ENCODE results near the gene GLDN. TPM values are rescaled to one million over a fixed set of nuclear protein-coding genes. Genes with fewer than 3 reads are reported as not detected.

GLDN gene
- total RNA-seq, 1 experiment from 2014 or later, result 0.15 TPM

DNA sequence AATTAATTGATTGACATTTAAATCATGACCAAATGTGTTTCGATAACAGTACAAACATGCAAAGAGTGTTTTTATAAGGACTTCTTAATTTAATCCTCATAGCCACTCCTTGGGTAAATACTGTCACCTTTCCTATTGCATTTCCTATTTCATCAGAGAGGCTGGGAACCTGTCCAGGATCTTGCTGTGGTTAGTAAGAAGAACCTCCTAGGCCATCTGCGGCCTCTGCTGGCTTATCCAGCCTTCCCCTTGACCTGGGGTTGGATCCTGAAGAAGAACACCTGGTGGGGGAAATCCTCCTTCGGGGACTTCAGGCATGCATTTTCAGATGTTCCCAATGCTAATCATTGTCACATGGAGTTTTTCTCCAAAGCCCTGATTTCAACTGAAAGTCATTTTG, 25.5 kb downstream of the GLDN start:
- H3K27me3 ChIP-seq (ENCODE audit: low read length), result no peaks in the 10 kb centered on the region
- H2AFZ ChIP-seq (ENCODE audit: low read length), result peak overlapping the region; percentile 5; the same call in 1 of the 2 replicates
- H3F3A ChIP-seq (ENCODE audit: low read length, unreplicated experiment), result peaks cover 3% of the 10 kb centered on the region
- ChIA-PET POLR2A (ENCODE audit: unreplicated experiment) (no interaction called here), CTCF (interaction anchor here (1.2 kb wide), 1 partner anchor 80 kb away, joined by 3 read pairs; no protein-coding TSS in a partner anchor)
- H3K9ac ChIP-seq (ENCODE audit: low read length), result peak overlapping the region; percentile 81
- BruUV-seq (replicated peaks), result TSS peak; percentile 18
- 0 out of 2 replicates have a peak, but pooled peaks have one; percentile 27 for TF ChIP-seq CTCF (conservative IDR thresholded peaks at IDR 0.05; ENCODE audit: low read depth, low read length)
- no peak for TF ChIP-seq EZH2 (IDR thresholded peaks at IDR 0.05; ENCODE audit: low read length, unreplicated experiment)
- H3K9me2 ChIP-seq (replicated peaks; ENCODE audit: low read length), result no peaks in the 10 kb centered on the region
- H3K4me2 ChIP-seq (ENCODE audit: low read length), result peak overlapping the region; percentile 62
- H3K36me3 ChIP-seq (ENCODE audit: low read depth, low read length), result no peaks in the 10 kb centered on the region
- DNase-seq (peak; percentile 83), ATAC-seq (peak; percentile 45)
- no peaks in the 10 kb centered on the region for H3K79me2 ChIP-seq (ENCODE audit: low read length)
- intact Hi-C loops (cut with micrococcal nuclease), result loop anchor here (1.0 to 5.0 kb wide), 4 partner anchors 9 to 85 kb away; no protein-coding TSS in a partner anchor
- peak overlapping the region; percentile 95 for H3K27ac ChIP-seq (ENCODE audit: low read length)
- peak overlapping the region; percentile 24; the same call in 1 of the 2 replicates for H3K4me3 ChIP-seq (ENCODE audit: low read length)
- H3K4me1 ChIP-seq (ENCODE audit: insufficient read depth, low read length), result peaks cover 46% of the 10 kb centered on the region
- no peaks in the 10 kb centered on the region for H4K20me1 ChIP-seq (ENCODE audit: low read length)
- H3K9me3 ChIP-seq (ENCODE audit: low read length), result no peaks in the 10 kb centered on the region

- Histone ChIP-seq H3K9ac (ENCODE audit: low read length) (peak overlapping the region; percentile 81), H3F3A (ENCODE audit: low read length, unreplicated experiment) (peaks cover 3% of the 10 kb centered on the region), H3K4me3 (ENCODE audit: low read length) (peak overlapping the region; percentile 30; the same call in 1 of the 2 replicates), H3K27me3 (ENCODE audit: low read length) (no peaks in the 10 kb centered on the region), H3K4me2 (ENCODE audit: low read length) (peak overlapping the region; percentile 75), H3K36me3 (ENCODE audit: low read depth, low read length) (no peaks in the 10 kb centered on the region), H3K27ac (ENCODE audit: low read length) (peak overlapping the region; percentile 95), H3K9me3 (ENCODE audit: low read length) (no peaks in the 10 kb centered on the region), H3K9me2 (replicated peaks; ENCODE audit: low read length) (no peaks in the 10 kb centered on the region), H3K79me2 (ENCODE audit: low read length) (no peaks in the 10 kb centered on the region), H2AFZ (ENCODE audit: low read length) (peak overlapping the region; percentile 5; the same call in 1 of the 2 replicates), H3K4me1 (ENCODE audit: insufficient read depth, low read length) (peaks cover 46% of the 10 kb centered on the region), H4K20me1 (ENCODE audit: low read length) (no peaks in the 10 kb centered on the region)
- ChIA-PET CTCF (interaction anchor here (1.2 kb wide), 1 partner anchor 81 kb away, joined by 3 read pairs; no protein-coding TSS in a partner anchor), POLR2A (ENCODE audit: unreplicated experiment) (no interaction called here)
- TF ChIP-seq EZH2phosphoT487 (IDR thresholded peaks at IDR 0.05; ENCODE audit: borderline replicate concordance, low read length), result no peak
- no peak for TF ChIP-seq EZH2 (IDR thresholded peaks at IDR 0.05; ENCODE audit: low read length, unreplicated experiment)
- TF ChIP-seq CTCF (conservative IDR thresholded peaks at IDR 0.05; ENCODE audit: low read depth, low read length), result no peak
- intact Hi-C loops (cut with micrococcal nuclease), result loop anchor here (1.0 to 5.0 kb wide), 4 partner anchors 9 to 85 kb away; no protein-coding TSS in a partner anchor
- TSS peak; percentile 51 for BruUV-seq (replicated peaks)
- ATAC-seq (peak; percentile 65), DNase-seq (peak; percentile 75)
These were observed 26.0 kb downstream of the GLDN start for GRCh38 chr15:51367322-51367976.

DNA sequence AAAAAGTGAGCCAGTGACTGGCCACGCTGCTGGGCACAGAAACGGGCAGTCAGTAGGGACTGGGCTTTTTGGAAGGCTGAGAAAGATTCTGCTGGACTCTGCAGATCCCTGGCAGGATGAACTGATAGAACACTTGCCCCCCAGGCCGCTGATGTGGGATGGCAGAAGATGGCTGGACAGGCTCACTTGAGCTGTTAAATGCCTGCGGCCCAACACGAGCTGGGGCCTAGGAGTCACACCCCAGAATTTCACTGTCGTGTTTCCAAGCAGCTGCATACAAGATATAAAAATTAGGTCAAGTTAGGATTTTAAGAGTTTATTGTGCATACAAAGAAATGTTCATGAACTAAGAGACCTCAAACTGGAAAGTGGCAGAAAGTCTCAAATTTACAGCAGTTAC, 26.9 kb downstream of the GLDN start:
- no peak for TF ChIP-seq CTCF (conservative IDR thresholded peaks at IDR 0.05; ENCODE audit: low read depth, low read length)
- no peak for TF ChIP-seq EZH2phosphoT487 (IDR thresholded peaks at IDR 0.05; ENCODE audit: borderline replicate concordance, low read length)
- no peak for TF ChIP-seq EZH2 (IDR thresholded peaks at IDR 0.05; ENCODE audit: low read length, unreplicated experiment)
- no peaks in the 10 kb centered on the region for H3K9me2 ChIP-seq (replicated peaks; ENCODE audit: low read length)
- H3K36me3 ChIP-seq (ENCODE audit: low read depth, low read length), result no peaks in the 10 kb centered on the region
- no peaks in the 10 kb centered on the region for H3K27me3 ChIP-seq (ENCODE audit: low read length)
- no peak overlapping the region for H3K4me3 ChIP-seq (ENCODE audit: low read length)
- no peaks in the 10 kb centered on the region for H3K9me3 ChIP-seq (ENCODE audit: low read length)
- H3K4me1 ChIP-seq (ENCODE audit: insufficient read depth, low read length), result peaks cover 46% of the 10 kb centered on the region
- peaks cover 3% of the 10 kb centered on the region for H3F3A ChIP-seq (ENCODE audit: low read length, unreplicated experiment)
- intact Hi-C loops (cut with micrococcal nuclease), result loop anchor here (5.0 kb wide), 2 partner anchors 56 to 86 kb away; no protein-coding TSS in a partner anchor
- H3K27ac ChIP-seq (ENCODE audit: low read length), result peak overlapping the region; percentile 95
- TSS peak; percentile 53 for BruUV-seq (replicated peaks)
- ATAC-seq (no peak), DNase-seq (no peak)
- H3K4me2 ChIP-seq (ENCODE audit: low read length), result peak overlapping the region; percentile 75
- ChIA-PET CTCF (interaction anchor here (1.2 kb wide), 1 partner anchor 81 kb away, joined by 6 read pairs; no protein-coding TSS in a partner anchor), POLR2A (ENCODE audit: unreplicated experiment) (no interaction called here)
- peak overlapping the region; percentile 81 for H3K9ac ChIP-seq (ENCODE audit: low read length)
- no peaks in the 10 kb centered on the region for H3K79me2 ChIP-seq (ENCODE audit: low read length)
- H2AFZ ChIP-seq (ENCODE audit: low read length), result no peak overlapping the region
- no peaks in the 10 kb centered on the region for H4K20me1 ChIP-seq (ENCODE audit: low read length)
